Neural progenitor cell (in vitro differentiated cells): ENCODE results near the gene EXOC6B.

Experiments
- EZH2 ChIP-seq: fragments of 200-600 bp; sonication (generic); IDR thresholded peaks from 2 replicates; pipeline ENCODE4 v1.6.1; 2017; ENCODE audit warnings: antibody characterized with exemption, mild to moderate bottlenecking, moderate library complexity
- EZH2phosphoT487 ChIP-seq: fragments of 200-600 bp; sonication (generic); IDR thresholded peaks from 2 replicates; pipeline ENCODE4 v1.6.1; 2017; ENCODE audit warnings: antibody characterized with exemption
- TF ChIP-seq, protein P1 (sequence below): fragments of 200-600 bp; sonication (generic); IDR thresholded peaks from 2 replicates; pipeline ENCODE4 v1.5.1; 2017; ENCODE audit warnings: antibody characterized with exemption, mild to moderate bottlenecking

- TF ChIP-seq, protein P1, sequence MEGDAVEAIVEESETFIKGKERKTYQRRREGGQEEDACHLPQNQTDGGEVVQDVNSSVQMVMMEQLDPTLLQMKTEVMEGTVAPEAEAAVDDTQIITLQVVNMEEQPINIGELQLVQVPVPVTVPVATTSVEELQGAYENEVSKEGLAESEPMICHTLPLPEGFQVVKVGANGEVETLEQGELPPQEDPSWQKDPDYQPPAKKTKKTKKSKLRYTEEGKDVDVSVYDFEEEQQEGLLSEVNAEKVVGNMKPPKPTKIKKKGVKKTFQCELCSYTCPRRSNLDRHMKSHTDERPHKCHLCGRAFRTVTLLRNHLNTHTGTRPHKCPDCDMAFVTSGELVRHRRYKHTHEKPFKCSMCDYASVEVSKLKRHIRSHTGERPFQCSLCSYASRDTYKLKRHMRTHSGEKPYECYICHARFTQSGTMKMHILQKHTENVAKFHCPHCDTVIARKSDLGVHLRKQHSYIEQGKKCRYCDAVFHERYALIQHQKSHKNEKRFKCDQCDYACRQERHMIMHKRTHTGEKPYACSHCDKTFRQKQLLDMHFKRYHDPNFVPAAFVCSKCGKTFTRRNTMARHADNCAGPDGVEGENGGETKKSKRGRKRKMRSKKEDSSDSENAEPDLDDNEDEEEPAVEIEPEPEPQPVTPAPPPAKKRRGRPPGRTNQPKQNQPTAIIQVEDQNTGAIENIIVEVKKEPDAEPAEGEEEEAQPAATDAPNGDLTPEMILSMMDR: no peak
- TF ChIP-seq EZH2: no peak
- no peak for TF ChIP-seq EZH2phosphoT487
Measured at GRCh38 chr2:72173640-72174321, 652.1 kb downstream of the EXOC6B start.
